Endothelial cell of umbilical vein (primary cell): Measurements from ENCODE around the gene IP6K3. TPM values are rescaled to one million over a fixed set of nuclear protein-coding genes. Genes with fewer than 3 reads are reported as not detected.

ENCODE experiments used
- BruUV-seq: library from RNA; stranded (reverse); fragments of 400-500 nt; replicated peaks from 2 replicates; lab custom pipeline; 2021; lab: Mats Ljungman, UMichigan
- CTCF ChIA-PET: fragments of 300-600, 350-600 bp; sonication (Branson Sonifier 250); formaldehyde crosslinking; loops from one replicate; lab custom pipeline; 2021; ENCODE audit warnings: antibody characterized with exemption, inconsistent platforms; lab: Charles Lee
- POLR2A ChIA-PET: fragments of 300-600, 350-600 bp; sonication (Branson Sonifier 250); formaldehyde crosslinking; loops from one replicate; lab custom pipeline; 2021; ENCODE audit warnings: antibody characterized with exemption, inconsistent platforms; lab: Charles Lee
- DNase-seq: peaks from one replicate; pipeline ENCODE4 v3.0.0-alpha.2; 2011; ENCODE audit warnings: low read depth, low spot score
- FAIRE-seq: peaks from 2 replicates; lab custom pipeline; 2011; peaks lifted over from hg19 to GRCh38; lab: Jason Lieb, UNC
- H2AFZ ChIP-seq: 2 replicates; pipeline ENCODE4 v1.6.0; 2012; ENCODE audit warnings: low read depth, low read length, control low read depth, inconsistent platforms
- H3K27ac ChIP-seq: 2 replicates; pipeline ENCODE4 v1.5.1; 2011; ENCODE audit warnings: low read depth, mild to moderate bottlenecking, control low read depth, low read length, moderate library complexity; ENCODE audit not compliant: insufficient read depth
- H3K27me3 ChIP-seq, 2 experiments: 2 replicates each; pipeline versions ENCODE4 v1.6.0 to v1.6.1; 2011; ENCODE audit warnings: low read length in 2 of 2, mixed read lengths in 1 of 2; ENCODE audit not compliant: control insufficient read depth in 2 of 2, insufficient read depth in 2 of 2
- H3K36me3 ChIP-seq, 2 experiments: 2 replicates in 1 of 2; 3 replicates in 1 of 2; pipeline ENCODE4 v1.5.1; 2011; ENCODE audit warnings: low read length in 2 of 2, mild to moderate bottlenecking in 1 of 2, moderate library complexity in 1 of 2; ENCODE audit not compliant: control insufficient read depth in 2 of 2, insufficient read depth in 2 of 2; ENCODE audit errors: extremely low read depth in 1 of 2
- H3K4me1 ChIP-seq: 3 replicates; pipeline ENCODE4 v1.5.1; 2011; ENCODE audit warnings: mild to moderate bottlenecking, low read length; ENCODE audit not compliant: control insufficient read depth, insufficient read depth; ENCODE audit errors: extremely low read depth
- H3K4me2 ChIP-seq: 2 replicates; pipeline ENCODE4 v1.6.1; 2011; ENCODE audit warnings: low read length, control low read depth, mixed read lengths; ENCODE audit not compliant: insufficient read depth
- H3K4me3 ChIP-seq, 3 experiments: fragments of 200-600 bp in 1 of 3; sonication (generic), shearing (Covaris generic) in 1 of 3; replicated peaks in 1 of 3; 2 replicates each; pipeline ENCODE4 v1.5.1; 2011 to 2016; ENCODE audit warnings: control low read depth in 3 of 3, low read length in 3 of 3, mild to moderate bottlenecking in 2 of 3, inconsistent platforms in 1 of 3, low read depth in 1 of 3, moderate library complexity in 1 of 3; ENCODE audit not compliant: insufficient read depth in 1 of 3
- H3K79me2 ChIP-seq: 2 replicates; pipeline ENCODE4 v1.6.0; 2012; ENCODE audit warnings: low read length, inconsistent platforms; ENCODE audit not compliant: control insufficient read depth, insufficient read depth
- H3K9ac ChIP-seq: replicated peaks from 2 replicates; pipeline ENCODE3; 2011; ENCODE audit warnings: low read length, control low read depth; ENCODE audit not compliant: insufficient read depth; ENCODE audit errors: extremely low read depth
- H3K9me1 ChIP-seq: replicated peaks from 3 replicates; pipeline ENCODE4 v1.6.0; 2011; ENCODE audit warnings: mild to moderate bottlenecking, low read length; ENCODE audit not compliant: control insufficient read depth, insufficient read depth; ENCODE audit errors: extremely low read depth
- H3K9me3 ChIP-seq: replicated peaks from 2 replicates; pipeline ENCODE4 v1.5.1; 2012; ENCODE audit warnings: low read length, inconsistent platforms; ENCODE audit not compliant: control insufficient read depth, insufficient read depth
- H4K20me1 ChIP-seq: replicated peaks from 2 replicates; pipeline ENCODE3; 2011; ENCODE audit warnings: mild to moderate bottlenecking, low read length; ENCODE audit not compliant: control insufficient read depth, insufficient read depth; ENCODE audit errors: extremely low read depth
- EZH2 ChIP-seq: IDR thresholded peaks from 2 replicates; pipeline ENCODE4 v1.6.1; 2012; ENCODE audit warnings: borderline replicate concordance, low read depth, mild to moderate bottlenecking, moderate library complexity, low read length, inconsistent platforms; ENCODE audit not compliant: severe bottlenecking
- FOS ChIP-seq: IDR thresholded peaks from 2 replicates; pipeline ENCODE4 v1.6.1; 2011; ENCODE audit warnings: mild to moderate bottlenecking, low read length, moderate library complexity, borderline replicate concordance; ENCODE audit not compliant: insufficient read depth
- GATA2 ChIP-seq: IDR thresholded peaks from 2 replicates; pipeline ENCODE4 v1.7.0; 2011; ENCODE audit warnings: low read depth, mild to moderate bottlenecking, moderate library complexity, mixed read lengths, low read length; ENCODE audit not compliant: insufficient read length, insufficient read depth
- JUN ChIP-seq: IDR thresholded peaks from 2 replicates; pipeline ENCODE4 v1.6.1; 2011; ENCODE audit warnings: borderline replicate concordance, low read depth; ENCODE audit not compliant: insufficient read length, insufficient read depth
- MYC ChIP-seq: IDR thresholded peaks from one replicate; pipeline ENCODE4 v1.6.1; 2011; ENCODE audit warnings: mild to moderate bottlenecking, low read depth, low read length
- POLR2A ChIP-seq: IDR thresholded peaks from 2 replicates; pipeline ENCODE4 v1.6.1; 2012; ENCODE audit warnings: low read depth, mild to moderate bottlenecking, control low read depth, low read length
- POLR2AphosphoS5 ChIP-seq: IDR thresholded peaks from 2 replicates; pipeline ENCODE4 v1.6.1; 2012; ENCODE audit warnings: low read depth, mild to moderate bottlenecking, control low read depth, low read length, moderate library complexity; ENCODE audit not compliant: insufficient read depth
- dilution Hi-C: fragments of 300-500 bp; cut with MboI; formaldehyde crosslinking; loops from one replicate; pipeline ENCODE4 v1.15.0; 2019; ENCODE audit warnings: low sequenced_read_pairs; ENCODE audit not compliant: extremely low pct_ligation_motif_present
- intact Hi-C: fragments of 100-400 bp; cut with micrococcal nuclease; formaldehyde crosslinking; loops from one replicate; pipeline ENCODE4 v1.10.0; 2022
- polyA plus RNA-seq, 4 experiments: library from polyadenylated mRNA; depleted of rRNA in 3 of 4; stranded (reverse) in 3 of 4; unstranded in 1 of 4; fragments of >200 nt; gene quantifications; 2 replicates each; pipeline versions ENCODE4 v1.2.1 to v1.2.3, GENCODE V29; 2011 to 2012; ENCODE audit warnings: missing spikeins in 1 of 4
- total RNA-seq: library from RNA; stranded (reverse); gene quantifications from 2 replicates; pipeline ENCODE4 v1.2.3, GENCODE V29; 2021
- TF ChIP-seq, protein P1 (sequence below), 2 donors: IDR thresholded peaks; 1 replicate in 1 of 2; 2 replicates in 1 of 2; pipeline ENCODE4 v1.5.1; 2011; ENCODE audit warnings: low read length in 2 of 2, mild to moderate bottlenecking in 2 of 2, moderate library complexity in 2 of 2, control low read depth in 1 of 2, inconsistent platforms in 1 of 2, low read depth in 1 of 2; ENCODE audit not compliant: insufficient read depth in 1 of 2; ENCODE audit errors: extremely low read depth in 1 of 2

Gene IP6K3
- total and polyA plus RNA-seq, 2 donors (not counting 3 experiments of a cell fraction or from before 2014, with no cell fraction given) = not detected

GRCh38 chr6:33724102-33725023 is 22.3 kb downstream of the IP6K3 start:
- Histone ChIP-seq H3K79me2 (no peaks in the 10 kb centered on the region), H3K9ac (no peak overlapping the region), H3K9me3 (no peaks in the 10 kb centered on the region), H3K36me3 (no peaks in the 10 kb centered on the region), H4K20me1 (no peaks in the 10 kb centered on the region), H3K4me2 (no peak overlapping the region), H3K27ac (no peak overlapping the region), H3K27me3 (peaks cover 20 to 23% of the 10 kb centered on the region in 2 experiments), H3K4me1 (no peaks in the 10 kb centered on the region), H3K4me3 (no peak overlapping the region), H2AFZ (no peak overlapping the region), H3K9me1 (no peaks in the 10 kb centered on the region)
- POLR2A ChIA-PET = no interaction called here
- DNase-seq = no peak
- TF ChIP-seq, protein P1, sequence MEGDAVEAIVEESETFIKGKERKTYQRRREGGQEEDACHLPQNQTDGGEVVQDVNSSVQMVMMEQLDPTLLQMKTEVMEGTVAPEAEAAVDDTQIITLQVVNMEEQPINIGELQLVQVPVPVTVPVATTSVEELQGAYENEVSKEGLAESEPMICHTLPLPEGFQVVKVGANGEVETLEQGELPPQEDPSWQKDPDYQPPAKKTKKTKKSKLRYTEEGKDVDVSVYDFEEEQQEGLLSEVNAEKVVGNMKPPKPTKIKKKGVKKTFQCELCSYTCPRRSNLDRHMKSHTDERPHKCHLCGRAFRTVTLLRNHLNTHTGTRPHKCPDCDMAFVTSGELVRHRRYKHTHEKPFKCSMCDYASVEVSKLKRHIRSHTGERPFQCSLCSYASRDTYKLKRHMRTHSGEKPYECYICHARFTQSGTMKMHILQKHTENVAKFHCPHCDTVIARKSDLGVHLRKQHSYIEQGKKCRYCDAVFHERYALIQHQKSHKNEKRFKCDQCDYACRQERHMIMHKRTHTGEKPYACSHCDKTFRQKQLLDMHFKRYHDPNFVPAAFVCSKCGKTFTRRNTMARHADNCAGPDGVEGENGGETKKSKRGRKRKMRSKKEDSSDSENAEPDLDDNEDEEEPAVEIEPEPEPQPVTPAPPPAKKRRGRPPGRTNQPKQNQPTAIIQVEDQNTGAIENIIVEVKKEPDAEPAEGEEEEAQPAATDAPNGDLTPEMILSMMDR (IDR thresholded peaks at IDR 0.05; ENCODE audit: extremely low read depth in 1 of 2, insufficient read depth in 1 of 2, low read depth in 1 of 2, low read length in 2 of 2) = no peak
- TF ChIP-seq POLR2AphosphoS5 (no peak), EZH2 (no peak), JUN (no peak), MYC (no peak), FOS (no peak), POLR2A (no peak), GATA2 (no peak)
- dilution Hi-C loops = no loop called here
- no TSS peak for BruUV-seq
- CTCF ChIA-PET = interaction anchor here (0.6 to 1.1 kb wide), 2 partner anchors 13 to 74 kb away, joined by 3 read pairs; partner anchors contain the start of gene UQCC2
- no peak for FAIRE-seq
- intact Hi-C loops = no loop called here
